HG03432 (cell line): ENCODE results near the gene LSM14A.
"Not testable (repeated sequence)": the region's sequence is repeated elsewhere in the genome, so short reads cannot be mapped to it uniquely, and the experiment has no call there.

Source experiments
- ATAC-seq: cut with Tn5 transposase; IDR thresholded peaks from one replicate; pipeline ENCODE4 v1.9.1; 2021; ENCODE audit warnings: mild to moderate bottlenecking, moderate library complexity; ENCODE audit not compliant: unreplicated experiment

LSM14A gene

DNA sequence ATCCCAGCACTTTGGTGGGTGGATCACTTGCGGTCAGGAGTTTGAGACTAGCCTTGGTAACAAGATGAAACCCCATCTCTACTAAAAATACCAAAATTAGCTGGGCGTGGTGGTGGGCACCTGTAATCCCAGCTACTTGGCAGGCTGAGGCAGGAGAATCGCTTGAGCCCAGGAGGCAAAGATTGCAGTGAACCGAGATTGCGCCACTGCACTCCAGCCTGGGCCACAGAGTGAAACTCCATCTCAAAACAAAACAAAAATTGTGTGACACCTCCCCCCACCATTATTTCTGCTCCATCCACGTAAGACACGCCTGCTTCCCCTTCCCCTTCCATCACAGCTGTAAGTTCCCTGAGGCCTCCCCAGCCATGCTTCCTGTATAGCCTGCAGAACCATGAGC, 13.3 kb upstream of the LSM14A start:
- ATAC-seq, result not testable (repeated sequence)

DNA sequence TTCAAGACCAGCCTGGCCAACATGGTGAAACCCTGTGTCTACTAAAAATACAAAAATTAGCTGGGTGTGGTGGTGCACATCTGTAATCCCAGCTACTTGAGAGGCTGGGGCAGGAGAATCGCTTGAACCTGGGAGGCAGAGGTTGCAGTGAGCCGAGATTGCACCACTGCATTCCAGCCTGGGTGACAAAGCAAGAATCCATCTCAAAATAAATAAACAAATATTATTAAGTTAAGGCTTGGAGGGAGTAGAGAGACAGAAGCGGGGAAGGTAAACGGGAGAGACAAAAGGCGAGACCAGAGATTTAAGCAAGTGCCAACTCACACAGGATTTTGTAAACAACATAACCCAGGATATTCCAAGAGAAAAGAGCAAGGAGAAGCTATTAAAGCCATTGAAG, 12.8 kb upstream of the LSM14A start:
- not testable (repeated sequence) for ATAC-seq

DNA sequence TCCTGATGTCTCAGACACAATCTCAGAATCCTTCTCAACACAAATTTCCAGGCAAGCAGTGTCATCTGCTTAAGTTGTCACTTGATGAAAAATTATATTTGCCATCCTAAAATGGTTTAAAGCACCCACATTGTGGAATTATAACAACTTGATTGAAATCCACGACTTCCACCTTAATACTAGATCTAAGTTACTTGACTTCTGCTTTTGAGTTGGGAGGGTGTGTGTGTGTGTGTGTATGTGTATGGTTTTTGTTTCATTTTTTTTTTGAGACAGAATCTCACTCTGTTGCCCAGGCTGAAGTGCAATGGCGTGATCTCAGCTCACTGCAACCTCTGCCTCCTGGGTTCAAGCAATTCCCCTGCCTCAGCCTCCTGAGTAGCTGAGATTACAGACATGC, 10.4 kb upstream of the LSM14A start:
- not testable (repeated sequence) for ATAC-seq

DNA sequence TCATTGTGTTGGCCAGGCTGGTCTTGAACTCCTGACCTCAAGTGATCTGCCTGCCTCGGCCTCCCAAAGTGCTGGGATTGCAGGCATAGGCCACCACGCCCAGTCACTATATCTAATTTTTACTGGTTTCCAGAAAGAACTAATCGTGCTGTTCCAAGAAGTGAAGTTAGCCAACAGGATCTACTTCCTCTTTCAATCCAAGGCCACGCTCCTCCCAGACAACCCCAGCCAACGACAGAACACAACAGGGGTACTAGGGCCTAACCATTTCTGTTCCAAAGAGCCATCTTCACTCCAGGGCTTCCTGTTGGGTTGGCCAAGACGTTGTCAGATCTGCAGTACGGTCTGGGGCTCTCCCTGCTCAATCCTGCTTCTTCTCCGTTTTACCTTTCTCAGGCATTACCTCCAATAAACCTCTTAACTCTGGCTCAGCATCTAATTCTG, 7.0 kb upstream of the LSM14A start:
- no peak for ATAC-seq

DNA sequence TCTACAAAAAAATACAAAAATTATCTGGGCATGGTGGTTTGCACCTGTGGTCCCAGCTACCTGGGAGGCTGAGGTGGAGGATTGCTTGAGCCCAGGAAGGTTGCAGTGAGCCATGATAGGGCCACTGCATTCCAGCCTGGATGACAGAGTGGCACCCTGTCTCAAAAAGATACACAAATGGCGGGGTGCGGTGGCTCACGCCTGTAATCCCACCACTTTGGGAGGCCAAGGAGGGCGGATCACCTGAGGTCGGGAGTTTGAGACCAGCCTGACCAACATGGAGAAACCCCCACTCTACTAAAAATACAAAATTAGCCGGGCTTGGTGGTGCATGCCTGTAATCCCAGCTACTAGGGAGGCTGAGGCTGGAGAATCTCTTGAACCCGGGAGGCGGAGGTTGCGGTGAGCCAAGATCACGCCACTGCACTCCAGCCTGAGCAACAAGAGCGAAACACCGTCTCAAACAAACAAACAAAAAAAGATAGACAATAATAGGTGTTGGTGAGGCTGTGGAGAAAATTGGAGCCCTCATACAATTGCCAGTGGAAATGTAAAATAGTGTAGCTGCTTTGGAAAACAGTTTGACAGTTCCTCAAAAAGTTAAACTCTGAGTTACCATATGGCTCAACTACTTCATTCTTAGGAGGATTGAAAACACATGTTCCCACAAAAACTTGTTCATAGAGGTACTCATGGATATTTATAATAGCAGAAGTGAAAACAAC, 2.7 kb upstream of the LSM14A start:
- not testable (repeated sequence) for ATAC-seq

DNA sequence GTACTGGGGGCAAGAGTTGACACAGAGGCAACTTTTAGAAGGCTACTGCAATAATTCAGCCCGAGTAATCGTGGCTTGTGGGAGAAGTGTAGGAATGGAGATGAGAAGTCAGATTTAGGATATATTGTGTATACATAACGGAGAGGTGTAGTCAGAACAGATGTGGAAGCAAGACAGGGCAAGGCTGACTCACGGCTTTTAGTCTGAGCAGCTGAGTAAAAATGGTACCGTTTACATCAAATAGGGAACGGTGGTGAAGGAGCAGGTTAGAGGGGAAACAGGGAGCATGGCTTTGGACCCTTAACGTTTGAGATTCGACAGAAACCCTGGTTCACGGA, 796 bp upstream of the LSM14A start:
- peak; percentile 38 for ATAC-seq

DNA sequence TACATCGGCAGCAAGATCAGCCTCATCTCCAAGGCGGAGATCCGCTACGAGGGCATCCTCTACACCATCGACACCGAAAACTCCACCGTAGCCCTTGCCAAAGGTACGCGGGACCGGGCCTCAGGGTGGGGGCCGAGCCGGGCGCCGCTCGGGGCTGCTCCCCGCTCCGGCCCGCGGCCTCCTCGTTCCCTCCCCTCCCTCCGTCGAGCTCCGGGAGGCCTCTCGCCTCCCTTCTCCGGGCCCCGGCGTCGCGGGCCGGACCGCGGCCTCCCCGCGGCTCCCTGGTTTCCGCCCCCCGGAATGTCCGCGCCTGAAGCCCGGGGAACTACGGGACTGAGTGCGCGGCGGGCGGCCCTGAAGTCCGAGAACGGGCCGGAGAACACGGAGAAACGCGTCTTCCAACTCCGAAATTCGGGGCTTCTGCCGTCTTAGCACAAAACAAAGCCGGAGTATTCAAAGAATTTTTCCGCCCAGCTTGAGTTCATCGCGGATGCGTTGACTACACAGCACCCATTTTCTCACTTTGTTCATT, 423 bp downstream of the LSM14A start:
- peak; percentile 36 for ATAC-seq

DNA sequence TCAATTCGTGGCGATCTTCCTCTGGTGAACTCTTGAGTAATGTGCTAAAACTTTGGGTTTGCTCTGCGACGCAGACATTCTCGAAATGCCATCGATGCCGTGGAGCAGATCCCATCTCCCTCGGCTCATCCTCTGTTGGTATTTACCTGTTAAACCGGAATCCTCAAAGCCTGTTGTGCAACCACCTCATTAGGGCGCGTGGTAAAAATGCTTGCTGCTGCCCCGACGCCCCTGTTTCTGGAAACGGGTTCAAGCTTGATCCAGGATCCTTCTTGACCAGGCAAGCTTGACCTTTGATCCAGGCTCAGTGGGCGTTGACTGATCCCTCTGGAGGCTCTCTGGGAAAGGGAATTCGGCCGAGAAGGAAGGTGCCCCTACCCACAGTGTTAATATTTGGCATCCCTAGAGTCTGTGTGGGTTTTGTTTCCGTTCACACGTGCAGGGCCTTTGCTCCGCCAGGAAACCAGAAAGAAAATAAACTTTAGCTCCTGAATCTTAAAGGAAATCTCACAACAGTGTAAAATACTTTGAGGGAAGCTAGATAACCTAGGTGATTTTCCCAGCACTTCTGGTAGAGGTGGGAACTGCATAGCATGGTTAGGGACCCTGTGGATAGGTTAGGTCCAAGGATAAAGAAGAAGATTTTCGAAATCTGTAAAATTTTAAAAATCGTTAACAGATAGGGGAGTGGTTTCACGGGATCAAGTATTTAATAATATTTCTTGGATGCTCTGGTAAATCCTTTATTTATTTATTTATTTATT, 1.1 kb downstream of the LSM14A start:
- no peak for ATAC-seq

DNA sequence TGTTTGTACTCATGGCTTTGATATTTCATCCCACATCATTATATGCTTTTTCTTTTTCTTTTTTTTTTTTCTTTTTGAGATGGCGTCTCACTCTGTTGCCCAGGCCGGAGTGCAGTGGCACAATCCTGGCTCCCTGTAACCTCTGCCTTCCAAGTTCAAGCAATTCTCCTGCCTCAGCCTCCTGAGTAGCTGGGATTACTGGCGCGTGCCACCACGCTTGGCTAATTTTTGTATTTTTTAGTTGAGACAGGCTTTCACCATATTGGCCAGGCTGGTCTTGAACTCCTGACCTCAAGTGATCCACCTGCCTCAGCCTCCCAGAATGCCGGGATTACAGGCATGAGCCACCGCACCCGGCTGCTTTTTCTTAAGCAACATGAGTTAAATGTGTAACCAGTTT, 2.9 kb downstream of the LSM14A start:
- ATAC-seq, result not testable (repeated sequence)

DNA sequence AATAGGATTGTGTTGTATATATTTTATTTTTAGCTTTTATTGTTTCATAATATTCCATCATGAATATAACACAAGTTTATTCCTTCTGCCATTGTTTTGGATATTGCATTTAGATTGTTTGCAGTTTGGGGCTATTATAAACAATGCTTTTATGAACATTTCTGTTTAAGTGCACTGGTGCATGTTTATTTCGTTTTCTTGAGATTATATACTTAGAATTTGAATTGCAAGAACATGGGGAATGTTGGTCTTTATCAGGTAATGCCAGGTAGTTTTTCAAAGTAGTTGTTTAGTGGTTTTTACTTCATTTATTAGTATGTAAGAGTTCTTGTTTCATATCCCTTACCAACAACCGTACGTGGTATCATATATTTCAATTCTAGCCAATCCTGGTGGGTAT, 4.3 kb downstream of the LSM14A start:
- no peak for ATAC-seq

DNA sequence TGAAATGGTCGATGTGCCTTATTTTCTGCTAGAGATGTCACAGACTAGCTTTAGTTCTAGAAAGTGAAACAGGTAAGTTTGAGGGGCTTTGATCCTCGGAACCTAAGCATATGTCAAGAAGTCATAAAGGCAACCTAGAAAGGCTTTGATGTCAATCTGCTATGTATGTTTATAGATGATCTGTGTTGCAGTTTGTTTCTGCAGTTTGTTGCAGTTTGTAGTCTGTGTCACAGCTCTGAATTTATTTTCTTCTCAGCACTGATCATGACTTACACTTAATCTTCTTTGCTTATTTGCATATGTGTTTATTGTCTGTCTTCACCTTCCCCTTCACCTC, 5.9 kb downstream of the LSM14A start:
- ATAC-seq, result no peak

DNA sequence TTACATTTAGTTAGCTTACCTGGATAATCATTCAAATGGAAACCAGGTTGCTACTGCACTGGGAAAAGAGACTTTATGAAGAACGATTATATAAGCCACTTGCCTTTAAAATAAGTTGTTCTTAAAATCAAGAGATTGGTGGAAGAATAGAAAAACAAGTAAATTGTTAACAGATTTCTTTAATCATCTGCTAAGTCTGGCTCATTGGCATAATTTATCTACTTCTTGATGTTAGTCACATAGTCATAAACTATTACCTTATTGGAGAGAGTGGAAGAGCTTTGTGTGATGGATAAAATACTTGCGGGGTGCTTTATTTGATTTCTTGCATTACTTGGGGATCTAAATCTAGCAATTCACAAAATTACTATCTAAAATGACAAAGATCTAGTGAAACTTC, 6.8 kb downstream of the LSM14A start:
- no peak for ATAC-seq

DNA sequence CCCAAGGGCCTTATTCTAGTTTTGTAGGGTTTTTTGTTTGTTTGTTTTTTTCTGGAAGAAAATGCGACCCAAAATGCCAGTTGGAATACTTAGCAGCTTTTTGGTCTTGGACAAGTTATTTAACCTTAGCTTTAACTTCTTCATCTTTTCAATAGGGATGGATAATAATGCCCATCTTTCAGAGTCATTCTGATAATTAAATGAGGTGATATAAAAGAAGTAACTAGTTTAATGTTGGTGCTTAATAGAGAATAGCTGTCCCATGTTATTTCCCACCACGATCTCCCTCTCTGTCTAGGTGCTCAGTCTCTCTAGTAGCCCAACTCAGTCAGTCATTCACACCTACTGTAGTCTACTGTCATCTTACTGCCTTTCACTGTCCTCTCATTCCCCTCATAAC, 8.0 kb downstream of the LSM14A start:
- no peak for ATAC-seq

DNA sequence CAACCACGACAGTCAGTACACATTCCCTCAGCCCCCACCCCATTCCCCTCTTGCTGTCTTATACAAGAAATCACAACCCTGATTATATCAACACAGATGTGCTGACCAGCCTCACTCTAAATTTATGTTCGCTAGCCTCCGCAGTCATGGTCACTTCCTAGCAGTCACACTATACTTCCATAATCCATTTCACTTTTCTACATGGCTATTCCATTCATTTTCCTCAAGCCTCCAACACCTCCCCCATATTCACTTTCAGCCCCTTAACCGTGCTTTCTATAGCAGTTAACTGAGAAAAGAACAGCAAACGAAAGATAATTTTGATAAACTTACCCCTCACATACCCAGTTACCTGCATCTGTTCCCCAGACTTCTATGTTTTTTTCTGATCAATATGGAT, 8.4 kb downstream of the LSM14A start:
- ATAC-seq, result no peak

DNA sequence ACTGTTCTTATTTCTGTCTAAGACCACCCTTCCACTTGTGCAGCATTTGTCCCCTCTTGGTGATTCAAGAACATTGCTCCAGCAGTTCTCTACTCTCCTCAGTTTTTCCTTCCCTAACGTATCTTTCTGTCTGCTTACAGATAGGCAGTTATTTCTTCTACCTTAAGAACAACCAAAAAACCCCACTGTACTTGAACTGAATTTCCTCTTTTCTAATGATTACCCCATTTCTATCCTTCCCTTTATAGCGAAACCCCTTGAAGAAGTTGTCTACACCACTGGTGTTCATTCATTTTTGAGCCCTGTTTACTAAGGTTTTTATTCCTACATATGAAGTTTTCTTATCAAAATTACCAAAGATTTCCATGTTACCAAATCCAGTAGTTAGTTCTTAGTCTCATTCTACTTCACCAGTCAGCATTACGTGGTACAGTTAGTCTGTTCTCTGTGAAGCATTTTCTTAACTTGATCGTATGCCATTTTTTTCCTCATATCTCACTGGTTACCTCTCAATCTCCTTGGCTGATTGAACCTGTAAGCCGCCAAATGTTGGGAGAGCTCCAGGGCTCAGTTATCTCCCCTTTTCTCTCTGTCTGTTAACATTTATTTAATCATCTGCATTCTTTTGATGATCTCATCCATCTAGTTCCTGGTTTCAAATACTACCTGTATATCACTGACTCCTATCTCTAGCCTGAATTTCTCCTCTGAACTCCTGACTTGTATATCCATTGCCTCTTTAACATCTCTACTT, 9.0 kb downstream of the LSM14A start:
- no peak for ATAC-seq

DNA sequence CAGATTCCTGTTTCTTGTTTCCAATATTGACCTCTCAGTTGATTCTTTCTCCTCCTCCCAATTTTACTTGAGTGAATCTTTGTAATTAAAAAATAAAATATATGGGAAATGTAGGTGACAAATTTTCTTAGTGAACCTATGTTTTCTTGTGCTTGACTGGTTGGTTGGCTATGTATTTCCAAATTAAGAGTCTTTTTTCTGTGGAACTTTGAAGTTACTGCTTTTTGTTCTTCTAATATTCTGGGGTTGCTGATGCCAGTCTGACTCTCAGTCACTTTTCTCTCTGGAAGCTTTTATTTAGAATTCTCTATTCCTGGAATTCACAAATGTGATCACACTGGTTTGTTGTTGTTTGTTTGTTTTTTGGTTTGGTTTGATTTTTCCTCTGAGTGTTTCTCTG, 9.8 kb downstream of the LSM14A start:
- no peak for ATAC-seq

DNA sequence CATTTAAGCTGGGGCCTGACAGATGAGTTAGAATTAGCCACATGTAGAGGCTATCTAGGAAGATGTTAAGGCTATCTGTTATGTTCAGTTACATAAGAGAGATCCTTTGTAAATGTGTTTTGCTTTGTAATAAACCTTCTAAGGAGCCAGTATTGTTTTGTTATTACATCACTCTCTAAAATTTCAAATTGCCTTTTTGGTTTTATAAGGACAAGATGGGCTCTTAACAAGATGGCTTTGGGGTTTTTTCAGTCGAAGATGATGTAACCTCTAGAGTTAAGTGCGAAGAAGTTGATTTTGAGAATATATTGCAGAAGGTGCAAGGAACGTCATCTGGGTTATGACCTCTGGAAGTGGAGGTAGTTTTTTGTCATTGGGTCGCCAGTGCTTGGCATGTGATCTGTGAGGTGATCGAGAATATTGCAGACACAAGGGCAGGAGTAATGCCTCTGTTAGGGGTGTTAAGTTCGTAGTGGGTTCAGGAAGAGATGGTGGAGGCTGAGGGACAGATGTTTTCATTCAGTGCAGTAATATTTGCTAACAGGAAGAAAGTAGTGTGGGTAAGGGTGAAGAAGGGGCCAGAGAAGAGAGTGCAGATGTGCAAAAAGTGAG, 12.7 kb downstream of the LSM14A start:
- no peak for ATAC-seq

DNA sequence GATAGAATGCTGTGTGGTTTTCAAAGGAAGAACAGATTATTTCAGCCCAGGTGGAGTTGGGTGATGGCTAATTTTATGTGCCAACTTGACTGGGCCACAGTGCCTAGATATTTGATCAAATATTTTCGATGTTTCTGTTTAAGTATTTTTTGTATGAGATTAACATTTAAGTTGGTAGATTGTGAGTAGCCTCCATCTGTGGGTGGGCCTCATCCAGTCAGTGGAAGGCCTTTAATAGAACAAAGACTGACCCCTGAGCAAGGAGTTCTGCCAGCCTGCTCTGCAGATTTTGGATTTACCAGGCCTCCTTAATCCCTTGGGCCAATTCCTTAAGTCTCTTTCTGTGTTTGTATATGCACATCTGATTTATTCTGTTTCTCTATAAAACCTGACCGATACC, 13.9 kb downstream of the LSM14A start:
- no peak for ATAC-seq

DNA sequence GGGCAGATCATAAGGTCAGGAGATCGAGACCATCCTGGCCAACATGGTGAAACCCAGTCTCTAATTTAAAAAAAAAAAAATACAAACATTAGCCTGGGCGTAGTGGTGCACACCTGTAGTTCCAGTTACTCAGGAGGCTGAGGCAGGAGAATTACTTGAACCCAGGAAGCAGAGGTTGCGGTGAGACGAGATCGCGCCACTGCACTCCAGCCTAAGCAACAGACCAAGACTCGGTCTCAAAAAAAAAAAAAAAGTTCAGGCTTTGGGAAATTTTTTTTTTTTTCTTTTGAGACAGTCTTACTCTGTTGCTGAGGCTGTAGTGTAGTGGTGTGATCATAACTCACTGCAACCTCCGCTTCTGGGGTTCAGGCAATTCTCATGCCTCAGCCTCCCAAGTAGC, 14.7 kb downstream of the LSM14A start:
- no peak for ATAC-seq

DNA sequence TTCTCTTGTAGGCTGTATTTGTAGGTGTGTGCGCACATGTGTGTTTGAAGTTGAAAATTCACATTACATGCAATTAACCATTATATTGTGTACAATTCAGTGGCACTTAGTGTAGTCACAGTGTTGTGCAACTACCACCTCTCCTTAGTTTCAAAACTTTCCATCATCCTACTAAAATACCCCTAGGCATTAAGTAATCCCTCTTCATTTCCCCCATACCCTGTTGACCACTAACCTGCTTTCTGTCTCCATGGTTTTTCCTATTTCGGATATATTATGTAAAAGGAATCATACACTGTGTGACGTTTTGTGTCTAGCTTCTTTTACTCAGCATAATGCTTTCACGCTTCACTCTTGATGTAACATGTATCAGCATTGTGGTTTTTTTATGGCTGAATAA, 16.1 kb downstream of the LSM14A start:
- no peak for ATAC-seq

DNA sequence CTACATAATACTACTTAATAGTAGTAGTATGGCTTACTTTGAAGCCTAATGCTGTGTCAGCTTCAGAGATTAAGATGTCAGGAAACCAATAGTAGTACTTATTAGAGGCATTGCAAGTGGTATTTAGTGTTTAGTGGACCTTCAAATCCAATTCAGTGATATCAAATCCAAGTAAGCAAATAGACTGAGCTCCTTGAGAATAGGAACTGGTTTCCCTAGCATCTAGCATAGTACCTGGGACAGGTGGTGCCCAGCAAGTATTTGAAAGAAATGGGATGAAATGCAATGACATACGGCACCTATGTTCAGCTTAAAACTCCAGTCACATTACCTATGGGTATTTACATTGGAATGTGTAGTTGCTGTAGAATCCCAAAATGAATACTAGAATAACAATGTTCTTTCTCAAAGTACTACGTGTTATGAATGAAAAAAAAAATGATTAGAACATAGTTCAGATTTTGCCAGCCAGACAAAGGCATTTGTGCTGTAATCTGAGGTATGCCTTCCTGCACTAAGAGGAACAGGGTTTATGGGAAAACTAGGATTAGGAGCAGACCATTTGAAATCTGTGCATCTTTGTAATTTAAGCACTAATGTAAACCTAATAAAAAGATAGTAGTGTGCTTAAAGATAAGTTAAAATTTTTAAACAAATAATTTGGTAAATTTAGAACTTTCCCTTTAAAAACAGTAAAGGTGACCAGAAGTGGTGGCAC, 17.1 kb downstream of the LSM14A start:
- ATAC-seq, result no peak
